GM19467 (cell line): ENCODE data around the gene CALD1.

Source experiments
- ATAC-seq: cut with Tn5 transposase; IDR thresholded peaks from one replicate; pipeline ENCODE4 v1.9.1; 2021; ENCODE audit warnings: mild to moderate bottlenecking, moderate library complexity; ENCODE audit not compliant: unreplicated experiment

The CALD1 gene

GRCh38 chr7:134787064-134787463, 7.6 kb downstream of the CALD1 start:
- no peak for ATAC-seq

GRCh38 chr7:134787720-134788119, 8.3 kb downstream of the CALD1 start:
- ATAC-seq, result no peak

- ATAC-seq, result no peak
Measured at GRCh38 chr7:134788191-134788590, 8.8 kb downstream of the CALD1 start.

- no peak for ATAC-seq
Measured at GRCh38 chr7:134789967-134790685, 10.7 kb downstream of the CALD1 start.

GRCh38 chr7:134792968-134793367, 13.5 kb downstream of the CALD1 start:
- ATAC-seq, result no peak

GRCh38 chr7:134795231-134795630, 15.8 kb downstream of the CALD1 start:
- no peak for ATAC-seq

GRCh38 chr7:134798155-134798554, 18.7 kb downstream of the CALD1 start:
- no peak for ATAC-seq

GRCh38 chr7:134799377-134799776, 19.9 kb downstream of the CALD1 start:
- no peak for ATAC-seq

- no peak for ATAC-seq
Measured at GRCh38 chr7:134802762-134803161, 23.3 kb downstream of the CALD1 start.

- no peak for ATAC-seq
Measured at GRCh38 chr7:134804351-134804750, 24.9 kb downstream of the CALD1 start.

GRCh38 chr7:134804854-134805253, 25.4 kb downstream of the CALD1 start:
- ATAC-seq, result no peak

GRCh38 chr7:134806197-134806596, 26.8 kb downstream of the CALD1 start:
- no peak for ATAC-seq

- no peak for ATAC-seq
Measured at GRCh38 chr7:134809616-134810015, 30.2 kb downstream of the CALD1 start.

- ATAC-seq, result no peak
Measured at GRCh38 chr7:134811765-134812164, 32.3 kb downstream of the CALD1 start.

GRCh38 chr7:134813663-134814396, 34.4 kb downstream of the CALD1 start:
- no peak for ATAC-seq

GRCh38 chr7:134814730-134815364, 35.4 kb downstream of the CALD1 start:
- no peak for ATAC-seq

- ATAC-seq, result no peak
Measured at GRCh38 chr7:134818613-134819345, 39.3 kb downstream of the CALD1 start.

GRCh38 chr7:134819401-134819800, 40.0 kb downstream of the CALD1 start:
- ATAC-seq, result no peak

- ATAC-seq, result no peak
Measured at GRCh38 chr7:134820295-134820694, 40.9 kb downstream of the CALD1 start.

GRCh38 chr7:134820778-134821177, 41.3 kb downstream of the CALD1 start:
- no peak for ATAC-seq

- no peak for ATAC-seq
Measured at GRCh38 chr7:134823400-134823799, 44.0 kb downstream of the CALD1 start.
